Fibroblast of pulmonary artery (primary cell): ENCODE results near the gene ARHGAP15.
A peak's percentile ranks its signal among the peaks of the same experiment; 100 is the strongest.

Source experiments
- DNase-seq: peaks from one replicate; pipeline ENCODE4 v3.0.0-alpha.2; 2010; ENCODE audit warnings: low read depth
- H3K4me3 ChIP-seq: replicated peaks from 2 replicates; pipeline ENCODE4 v1.5.1; 2011; ENCODE audit warnings: low read depth, mild to moderate bottlenecking, control low read depth, low read length, moderate library complexity
- CTCF ChIP-seq: IDR thresholded peaks from 2 replicates; pipeline ENCODE4 v1.5.1; 2011; ENCODE audit warnings: mild to moderate bottlenecking, control low read depth, low read length, inconsistent platforms; ENCODE audit errors: missing control alignments

ARHGAP15 gene

DNA sequence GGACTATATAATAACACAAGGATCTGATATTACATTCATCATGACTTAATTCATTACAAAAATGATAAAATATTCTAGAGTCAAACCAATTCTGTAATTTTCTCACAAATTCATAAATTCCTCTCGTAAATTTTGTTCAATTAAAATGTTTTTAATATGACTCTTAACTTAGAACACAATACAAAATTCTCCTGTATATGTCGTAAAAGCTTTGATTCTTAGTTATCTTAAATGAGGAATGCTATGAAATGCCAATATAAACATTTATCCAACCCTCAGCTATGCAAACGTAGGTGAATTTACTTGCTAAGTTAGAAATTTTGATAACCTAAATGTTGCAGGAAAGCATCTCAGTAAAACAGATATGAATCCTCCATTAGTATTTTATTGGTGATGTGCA, 28.9 kb downstream of the ARHGAP15 start:
- H3K4me3 ChIP-seq: no peak overlapping the region
- DNase-seq: no peak
- no peak for TF ChIP-seq CTCF

GRCh38 chr2:143158551-143159485, 29.6 kb downstream of the ARHGAP15 start:
- DNase-seq: no peak
- H3K4me3 ChIP-seq: no peak overlapping the region

GRCh38 chr2:143159486-143159840, 30.2 kb downstream of the ARHGAP15 start:
- no peak for DNase-seq
- TF ChIP-seq CTCF: no peak
- no peak overlapping the region for H3K4me3 ChIP-seq

More at GRCh38 chr2:143158551-143159485, 29.6 kb downstream of the ARHGAP15 start:
- no peak for TF ChIP-seq CTCF

GRCh38 chr2:143160732-143161707, 31.8 kb downstream of the ARHGAP15 start:
- H3K4me3 ChIP-seq: no peak overlapping the region
- no peak for TF ChIP-seq CTCF
- DNase-seq: no peak

DNA sequence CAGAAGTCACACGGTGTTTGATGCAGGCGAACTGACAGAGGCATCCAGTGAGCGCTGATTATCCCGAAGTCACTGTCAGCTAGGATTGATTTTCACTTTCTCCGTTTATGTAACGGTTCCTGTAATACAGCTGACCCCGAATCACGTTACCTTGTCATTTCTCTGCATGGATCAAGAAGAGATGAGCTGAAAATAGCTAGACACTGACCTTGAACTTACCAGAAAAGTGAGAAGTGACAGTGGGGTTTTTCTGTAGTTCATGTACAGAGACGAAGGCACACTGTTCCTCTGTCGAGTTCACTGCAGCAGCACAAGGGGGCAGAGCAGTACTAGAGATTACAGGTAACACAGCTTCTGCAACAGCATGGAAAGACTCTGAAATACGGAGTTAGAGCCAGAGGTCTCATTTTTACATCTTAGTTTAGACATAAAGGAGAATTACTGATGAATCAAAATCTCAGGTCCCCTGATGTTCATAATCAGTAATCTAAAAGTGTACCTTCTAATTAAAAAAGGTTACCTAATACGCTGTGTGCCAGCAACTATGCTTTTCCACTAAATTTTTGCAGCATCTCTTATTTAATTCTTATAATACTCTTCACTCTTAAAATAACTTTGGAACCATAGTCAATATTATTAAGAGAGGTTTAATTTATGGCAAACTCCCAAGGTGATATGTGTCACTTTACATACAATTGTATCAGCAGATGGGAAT, 33.1 kb downstream of the ARHGAP15 start:
- peak; percentile 66 for DNase-seq
- TF ChIP-seq CTCF: peak; percentile 71
- no peak overlapping the region for H3K4me3 ChIP-seq

DNA sequence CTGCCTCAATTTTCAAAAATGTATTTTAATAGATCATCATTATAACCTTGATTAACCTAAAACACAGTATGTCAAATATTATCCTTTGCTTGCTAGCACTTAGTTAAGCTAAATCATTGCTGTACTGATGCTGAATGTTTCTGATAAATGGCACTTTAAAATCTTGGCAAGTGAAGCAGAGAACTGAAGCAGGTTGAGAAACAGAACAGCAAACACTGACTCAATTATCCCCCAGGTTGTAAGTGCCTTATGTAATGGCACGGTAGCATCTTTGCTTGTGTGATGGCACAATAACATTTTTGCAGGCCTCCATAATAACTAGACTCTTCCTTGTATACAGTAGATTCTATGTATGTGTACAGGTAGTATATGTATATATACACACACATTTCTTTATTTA, 33.8 kb downstream of the ARHGAP15 start:
- H3K4me3 ChIP-seq: no peak overlapping the region
- TF ChIP-seq CTCF: no peak

More for the DNA sequence above, 33.8 kb downstream of the ARHGAP15 start:
- DNase-seq: no peak
